Neuronal stem cell (in vitro differentiated cells): ENCODE data around the gene CNTNAP5.

Experiments
- DNase-seq: peaks from one replicate; pipeline ENCODE4 v3.0.0-alpha.2; 2013; ENCODE audit warnings: low spot score
- H2AFZ ChIP-seq: one replicate; pipeline ENCODE4 v1.6.1; 2013; ENCODE audit warnings: mild to moderate bottlenecking, low read length, inconsistent platforms
- H2AK5ac ChIP-seq: 2 replicates; pipeline ENCODE4 v1.6.1; 2013; ENCODE audit warnings: low read depth, mild to moderate bottlenecking, inconsistent platforms, low read length, moderate library complexity, mixed read lengths
- H2BK120ac ChIP-seq: 2 replicates; pipeline ENCODE4 v1.6.1; 2013; ENCODE audit warnings: low read depth, mild to moderate bottlenecking, inconsistent platforms, low read length, moderate library complexity, mixed read lengths
- H2BK12ac ChIP-seq: one replicate; pipeline ENCODE4 v1.6.1; 2013; ENCODE audit warnings: low read length, inconsistent platforms
- H2BK15ac ChIP-seq: 2 replicates; pipeline ENCODE4 v1.6.1; 2013; ENCODE audit warnings: mild to moderate bottlenecking, low read length, inconsistent platforms, mixed read lengths
- H2BK5ac ChIP-seq: one replicate; pipeline ENCODE4 v1.6.1; 2013; ENCODE audit warnings: inconsistent platforms, mild to moderate bottlenecking, low read length, moderate library complexity
- H3K14ac ChIP-seq: one replicate; pipeline ENCODE4 v1.6.1; 2013; ENCODE audit warnings: low read length, inconsistent platforms
- H3K18ac ChIP-seq: 2 replicates; pipeline ENCODE4 v1.6.1; 2013; ENCODE audit warnings: low read length, inconsistent platforms
- H3K23ac ChIP-seq: 2 replicates; pipeline ENCODE4 v1.6.1; 2013; ENCODE audit warnings: low read depth, mild to moderate bottlenecking, mixed read lengths, low read length, inconsistent platforms; ENCODE audit not compliant: poor library complexity
- H3K27ac ChIP-seq: replicated peaks from 3 replicates; pipeline ENCODE4 v1.5.1; 2013; ENCODE audit warnings: low read length, inconsistent platforms
- H3K27me3 ChIP-seq, 3 experiments: 2 replicates each; pipeline ENCODE4 v1.6.1; 2013; ENCODE audit warnings: low read length in 3 of 3, mild to moderate bottlenecking in 2 of 3, inconsistent platforms in 1 of 3, low read depth in 1 of 3, mixed read lengths in 1 of 3, moderate library complexity in 1 of 3; ENCODE audit not compliant: control insufficient read depth in 3 of 3, insufficient read depth in 3 of 3
- H3K36me3 ChIP-seq, 2 donors: replicated peaks in 1 of 2; 2 replicates each; pipeline ENCODE4 v1.6.1; 2013; ENCODE audit warnings: low read length in 2 of 2; ENCODE audit not compliant: control insufficient read depth in 2 of 2, insufficient read depth in 2 of 2
- H3K4ac ChIP-seq: 2 replicates; pipeline ENCODE4 v1.6.1; 2013; ENCODE audit warnings: inconsistent platforms, mild to moderate bottlenecking, low read length, moderate library complexity
- H3K4me1 ChIP-seq, 2 donors: 1 replicate in 1 of 2; 2 replicates in 1 of 2; pipeline ENCODE4 v1.6.1; 2013; ENCODE audit warnings: low read length in 2 of 2, low read depth in 1 of 2; ENCODE audit not compliant: control insufficient read depth in 2 of 2, insufficient read depth in 1 of 2
- H3K4me2 ChIP-seq: one replicate; pipeline ENCODE4 v1.6.1; 2013; ENCODE audit warnings: mild to moderate bottlenecking, low read length, inconsistent platforms; ENCODE audit not compliant: insufficient read depth, poor library complexity, severe bottlenecking
- H3K4me3 ChIP-seq, 2 donors: 2 replicates each; pipeline ENCODE4 v1.5.1; 2013; ENCODE audit warnings: low read length in 2 of 2, mild to moderate bottlenecking in 2 of 2, inconsistent platforms in 1 of 2, moderate library complexity in 1 of 2
- H3K79me1 ChIP-seq: one replicate; pipeline ENCODE4 v1.6.1; 2013; ENCODE audit warnings: low read depth, mild to moderate bottlenecking, inconsistent platforms, low read length, moderate library complexity
- H3K9ac ChIP-seq: one replicate; pipeline ENCODE4 v1.6.1; 2013; ENCODE audit warnings: mild to moderate bottlenecking, low read depth, low read length, inconsistent platforms; ENCODE audit not compliant: poor library complexity
- H3K9me3 ChIP-seq, 2 donors: replicated peaks in 1 of 2; 2 replicates each; pipeline versions ENCODE3 to v1.6.1; 2013; ENCODE audit warnings: low read length in 2 of 2, mild to moderate bottlenecking in 2 of 2, inconsistent platforms in 1 of 2, low read depth in 1 of 2, mixed read lengths in 1 of 2, moderate library complexity in 1 of 2; ENCODE audit not compliant: control insufficient read depth in 2 of 2, insufficient read depth in 1 of 2
- H4K8ac ChIP-seq: one replicate; pipeline ENCODE4 v1.6.1; 2013; ENCODE audit warnings: low read depth, mild to moderate bottlenecking, inconsistent platforms, low read length, moderate library complexity
- H4K91ac ChIP-seq: one replicate; pipeline ENCODE4 v1.6.1; 2013; ENCODE audit warnings: low read length, low read depth, mild to moderate bottlenecking, inconsistent platforms; ENCODE audit not compliant: poor library complexity
- WGBS, 2 donors: extraction: QIAGEN DNeasy Blood & Tissue Kit; methylation state at CpG; one replicate each; pipeline ENCODE4 v1.1.7; 2013; ENCODE audit warnings: missing lambda C conversion rate in 2 of 2, mixed read lengths in 1 of 2; ENCODE audit not compliant: insufficient read length in 2 of 2, insufficient replicate concordance in 1 of 2; ENCODE audit errors: extremely low coverage in 2 of 2; 5-methylcytosine and 5-hydroxymethylcytosine counted together

CNTNAP5 gene

DNA sequence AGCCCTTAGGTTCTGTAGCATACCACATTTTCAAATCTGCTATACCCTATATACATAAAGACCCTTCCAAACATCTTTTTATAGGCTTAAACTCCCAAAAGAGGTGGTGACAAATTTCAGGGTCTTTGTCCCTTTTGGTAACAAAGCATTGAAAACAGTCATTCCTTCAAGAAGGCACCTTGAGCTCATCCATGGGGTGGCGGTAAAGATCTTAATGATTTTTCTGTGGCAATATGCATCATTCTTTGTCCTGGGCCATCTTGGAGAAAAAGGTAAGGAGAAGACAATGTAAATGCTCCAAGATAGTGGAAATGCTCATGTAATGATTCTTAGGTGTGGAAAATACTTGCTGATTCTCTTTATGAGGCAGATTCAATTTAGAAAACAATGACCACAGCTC, 890.5 kb downstream of the CNTNAP5 start:
- no peak overlapping the region for H3K4ac ChIP-seq
- H3K4me2 ChIP-seq = no peak overlapping the region
- no peaks in the 10 kb centered on the region for H3K36me3 ChIP-seq
- no peak overlapping the region for H3K9ac ChIP-seq
- no peak overlapping the region for H3K23ac ChIP-seq
- WGBS, 2 donors = no CpG with 5 or more reads among the region's 1 CpG
- H3K14ac ChIP-seq = no peak overlapping the region
- H2BK15ac ChIP-seq = no peak overlapping the region
- H2BK5ac ChIP-seq = no peak overlapping the region
- no peak overlapping the region for H2BK120ac ChIP-seq
- no peak overlapping the region for H2AK5ac ChIP-seq
- no peak overlapping the region for H2AFZ ChIP-seq
- no peaks in the 10 kb centered on the region for H3K9me3 ChIP-seq
- DNase-seq = no peak
- H3K4me1 ChIP-seq = peaks cover 0 to 3% of the 10 kb centered on the region in 2 donors
- H3K18ac ChIP-seq = no peak overlapping the region
- H4K8ac ChIP-seq = no peak overlapping the region
- no peaks in the 10 kb centered on the region for H3K27me3 ChIP-seq
- no peak overlapping the region for H4K91ac ChIP-seq
- H3K27ac ChIP-seq = no peak overlapping the region
- no peak overlapping the region for H3K4me3 ChIP-seq
- no peaks in the 10 kb centered on the region for H3K79me1 ChIP-seq
- H2BK12ac ChIP-seq = no peak overlapping the region

GRCh38 chr2:124919296-124919695, 894.2 kb downstream of the CNTNAP5 start:
- Histone ChIP-seq H4K91ac (no peak overlapping the region), H3K27me3 (no peaks in the 10 kb centered on the region), H4K8ac (no peak overlapping the region), H3K18ac (no peak overlapping the region), H3K14ac (no peak overlapping the region), H3K79me1 (no peaks in the 10 kb centered on the region), H3K4ac (no peak overlapping the region), H3K23ac (no peak overlapping the region), H3K9me3 (no peaks in the 10 kb centered on the region), H2AK5ac (no peak overlapping the region), H3K4me1 (peaks cover 0 to 3% of the 10 kb centered on the region in 2 donors), H2AFZ (no peak overlapping the region), H3K4me2 (no peak overlapping the region), H2BK5ac (no peak overlapping the region), H3K9ac (no peak overlapping the region), H2BK12ac (no peak overlapping the region), H2BK15ac (no peak overlapping the region), H2BK120ac (no peak overlapping the region), H3K4me3 (no peak overlapping the region), H3K27ac (no peak overlapping the region), H3K36me3 (no peaks in the 10 kb centered on the region)
- no peak for DNase-seq
- WGBS, 2 donors = no CpG with 5 or more reads among the region's 2 CpGs

GRCh38 chr2:124920448-124920847, 895.4 kb downstream of the CNTNAP5 start:
- no peak overlapping the region for H3K4me3 ChIP-seq
- H3K4ac ChIP-seq = no peak overlapping the region
- no peak overlapping the region for H2BK15ac ChIP-seq
- no peak overlapping the region for H2AFZ ChIP-seq
- no peak overlapping the region for H4K91ac ChIP-seq
- no peak overlapping the region for H2BK12ac ChIP-seq
- H4K8ac ChIP-seq = no peak overlapping the region
- no peak overlapping the region for H3K4me2 ChIP-seq
- no peak overlapping the region for H3K23ac ChIP-seq
- H2BK120ac ChIP-seq = no peak overlapping the region
- no peak for DNase-seq
- H3K27me3 ChIP-seq = no peaks in the 10 kb centered on the region
- H2AK5ac ChIP-seq = no peak overlapping the region
- no peak overlapping the region for H2BK5ac ChIP-seq
- H3K18ac ChIP-seq = no peak overlapping the region
- H3K27ac ChIP-seq = peak overlapping the region; percentile 37
- H3K9ac ChIP-seq = no peak overlapping the region
- no peaks in the 10 kb centered on the region for H3K36me3 ChIP-seq
- WGBS, 2 donors = no CpG with 5 or more reads among the region's 1 CpG
- H3K4me1 ChIP-seq = peaks cover 0 to 3% of the 10 kb centered on the region in 2 donors
- H3K9me3 ChIP-seq = no peaks in the 10 kb centered on the region
- no peaks in the 10 kb centered on the region for H3K79me1 ChIP-seq
- no peak overlapping the region for H3K14ac ChIP-seq

GRCh38 chr2:124921191-124921590, 896.1 kb downstream of the CNTNAP5 start:
- H3K79me1 ChIP-seq = no peaks in the 10 kb centered on the region
- no peak overlapping the region for H3K4me3 ChIP-seq
- no peaks in the 10 kb centered on the region for H3K9me3 ChIP-seq
- H3K36me3 ChIP-seq = no peaks in the 10 kb centered on the region
- no peak overlapping the region for H3K4me2 ChIP-seq
- H2BK120ac ChIP-seq = no peak overlapping the region
- no peak overlapping the region for H3K23ac ChIP-seq
- no peak for DNase-seq
- no peak overlapping the region for H2BK12ac ChIP-seq
- H2BK5ac ChIP-seq = no peak overlapping the region
- H2AFZ ChIP-seq = no peak overlapping the region
- H2BK15ac ChIP-seq = no peak overlapping the region
- H2AK5ac ChIP-seq = no peak overlapping the region
- no peak overlapping the region for H3K27ac ChIP-seq
- H3K14ac ChIP-seq = no peak overlapping the region
- H3K9ac ChIP-seq = no peak overlapping the region
- no CpG with 5 or more reads among the region's 5 CpGs for WGBS, 2 donors
- H4K91ac ChIP-seq = no peak overlapping the region
- H4K8ac ChIP-seq = no peak overlapping the region
- H3K4ac ChIP-seq = no peak overlapping the region
- H3K18ac ChIP-seq = no peak overlapping the region
- no peaks in the 10 kb centered on the region for H3K27me3 ChIP-seq
- H3K4me1 ChIP-seq = peaks cover 0 to 3% of the 10 kb centered on the region in 2 donors
